SW 1271 (cell line): ENCODE data around the gene REXO1.
A peak's percentile ranks its signal among the peaks of the same experiment; 100 is the strongest.
"Not testable (repeated sequence)": the region's sequence is repeated elsewhere in the genome, so short reads cannot be mapped to it uniquely, and the experiment has no call there.

Experiments
- DNase-seq, 2 experiments: peaks; one replicate each; lab custom pipeline; 2025; lab: John Stamatoyannopoulos, UW

The REXO1 gene

DNA sequence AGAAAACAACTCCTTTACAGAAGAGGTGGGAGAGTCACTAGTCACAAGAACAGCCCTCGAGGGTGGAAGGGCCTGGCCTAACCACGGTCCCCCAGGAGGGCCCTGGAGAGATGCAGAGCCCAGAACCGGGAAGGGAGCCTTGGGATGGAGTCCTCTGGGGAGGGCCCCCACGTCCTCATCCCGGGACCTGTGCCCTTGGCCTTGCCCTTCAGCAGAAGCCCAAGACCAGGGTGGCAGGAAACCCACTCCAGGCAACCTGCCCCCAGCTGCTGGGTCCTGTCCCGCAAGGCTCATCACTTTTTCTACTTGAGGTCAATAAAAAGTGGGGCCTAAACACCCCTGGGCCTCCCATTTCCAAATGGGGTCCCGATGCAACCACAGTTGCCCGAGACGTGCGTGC, 33.9 kb downstream of the REXO1 start:
- no peak for DNase-seq

DNA sequence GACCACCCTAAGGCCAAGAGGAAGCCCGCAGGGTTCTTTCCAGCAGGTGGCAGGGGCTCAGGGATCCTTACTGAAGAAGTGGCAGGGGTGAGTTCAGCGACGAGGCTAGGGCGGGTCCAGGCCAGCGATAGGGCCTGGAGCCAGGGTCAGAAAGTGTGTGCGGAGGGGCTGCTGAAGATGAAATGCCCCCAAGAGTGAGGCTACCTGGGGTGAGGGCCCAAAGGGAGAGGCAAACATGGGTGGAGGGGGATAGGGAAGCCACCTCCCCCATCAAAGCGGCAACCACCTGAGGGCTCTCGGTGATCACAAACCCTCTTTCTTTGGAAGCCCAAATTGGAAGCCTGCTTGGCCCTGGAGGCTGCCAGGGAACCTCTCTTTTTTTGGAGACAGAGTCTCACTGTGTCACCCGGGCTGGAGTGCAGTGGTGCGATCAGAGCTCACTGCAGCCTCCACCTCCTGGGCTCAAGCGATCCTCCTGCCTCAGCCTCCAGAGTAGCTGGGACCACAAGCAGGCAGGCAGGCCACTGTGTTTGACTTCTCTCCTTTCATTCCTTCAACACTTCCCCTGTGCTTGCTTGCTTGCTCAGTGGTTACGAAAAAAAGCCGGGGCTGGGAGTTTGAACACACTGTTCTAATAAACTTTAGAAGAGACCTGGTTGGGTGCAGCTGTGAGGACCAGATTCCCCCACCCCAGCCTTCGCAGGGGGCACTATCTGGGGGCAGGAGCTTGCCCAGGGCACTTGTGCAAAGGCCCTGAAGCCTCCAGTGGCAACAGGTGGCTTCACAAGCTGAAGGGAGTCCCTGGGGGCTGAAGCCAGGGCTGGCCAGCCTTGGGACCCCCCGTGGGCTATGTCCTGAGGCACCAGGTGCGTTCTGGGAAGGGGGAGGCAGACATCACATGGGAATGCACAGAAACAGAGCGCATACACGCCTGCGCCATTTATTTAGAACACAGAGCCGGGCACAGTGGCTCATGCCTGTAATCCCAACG, 34.8 kb downstream of the REXO1 start:
- DNase-seq = no peak

- peak; percentile 97 to 98 for DNase-seq
Measured at GRCh38 chr19:1812426-1813191, 35.7 kb downstream of the REXO1 start.

- no peak for DNase-seq
Measured at GRCh38 chr19:1811942-1812425, 36.3 kb downstream of the REXO1 start, which contains the start of gene ATP8B3. Gene ATP8B3, minus strand, starts transcription at chr19:1812276. Its CDS starts 540 bp downstream, at chr19:1811736.

DNA sequence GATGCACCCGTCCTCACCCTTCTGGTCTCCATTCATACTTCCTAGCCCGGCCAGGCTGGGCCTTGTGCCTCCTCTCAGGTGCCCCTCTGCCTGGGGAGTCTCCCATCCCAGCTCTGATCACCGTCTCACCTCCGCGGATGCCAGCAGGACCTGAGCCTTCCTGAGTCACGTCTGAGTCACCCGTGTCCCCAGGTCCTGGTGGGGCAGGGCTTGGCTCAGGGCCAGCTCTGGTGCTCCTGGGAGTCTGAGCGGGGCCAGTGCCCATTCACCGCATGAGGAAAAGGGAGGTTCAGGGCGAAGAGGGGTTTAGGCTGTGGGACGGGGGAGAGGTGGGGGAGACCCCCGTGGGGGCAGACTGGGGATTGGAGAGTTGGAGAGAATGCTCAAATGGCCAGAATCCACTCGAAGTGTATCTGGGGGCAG, 36.8 kb downstream of the REXO1 start:
- peak; percentile 72 to 84 for DNase-seq

GRCh38 chr19:1810439-1811160, 37.7 kb downstream of the REXO1 start:
- DNase-seq = no peak

DNA sequence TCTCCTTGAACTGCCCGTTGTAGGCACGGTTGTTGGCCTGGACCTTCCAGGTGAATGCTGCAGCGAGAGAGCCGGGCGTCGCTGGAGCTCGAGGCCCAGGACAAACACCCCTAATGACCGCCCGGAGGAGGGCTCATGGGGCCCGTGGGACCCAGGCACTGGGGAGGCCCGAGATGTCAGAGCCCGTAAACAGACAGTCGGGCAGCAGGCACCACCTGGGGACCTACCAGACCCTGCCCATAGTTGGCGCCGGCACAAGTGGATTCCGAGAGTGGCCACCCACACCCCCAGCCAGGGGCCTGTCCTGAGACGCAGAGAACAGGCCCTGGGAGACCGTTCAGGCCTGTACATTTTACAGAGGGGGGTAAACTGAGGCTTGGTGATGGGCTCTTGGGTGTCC, 38.6 kb downstream of the REXO1 start:
- DNase-seq = no peak

DNA sequence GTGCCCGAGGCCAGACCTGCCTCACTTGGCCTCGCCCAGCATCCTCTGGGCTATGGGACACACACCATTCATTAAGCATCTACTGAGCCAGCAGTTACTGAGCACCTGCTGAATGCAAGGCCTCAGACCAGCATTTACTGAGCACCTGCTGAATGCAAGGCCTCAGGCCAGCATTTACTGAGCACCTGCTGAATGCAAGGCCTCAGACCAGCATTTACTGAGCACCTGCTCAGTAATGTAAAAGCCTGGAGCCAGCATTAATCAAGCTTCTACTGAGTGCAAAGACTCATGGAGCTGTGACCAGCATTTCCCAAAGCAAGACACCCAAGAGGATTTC, 39.9 kb downstream of the REXO1 start:
- DNase-seq = no peak

DNA sequence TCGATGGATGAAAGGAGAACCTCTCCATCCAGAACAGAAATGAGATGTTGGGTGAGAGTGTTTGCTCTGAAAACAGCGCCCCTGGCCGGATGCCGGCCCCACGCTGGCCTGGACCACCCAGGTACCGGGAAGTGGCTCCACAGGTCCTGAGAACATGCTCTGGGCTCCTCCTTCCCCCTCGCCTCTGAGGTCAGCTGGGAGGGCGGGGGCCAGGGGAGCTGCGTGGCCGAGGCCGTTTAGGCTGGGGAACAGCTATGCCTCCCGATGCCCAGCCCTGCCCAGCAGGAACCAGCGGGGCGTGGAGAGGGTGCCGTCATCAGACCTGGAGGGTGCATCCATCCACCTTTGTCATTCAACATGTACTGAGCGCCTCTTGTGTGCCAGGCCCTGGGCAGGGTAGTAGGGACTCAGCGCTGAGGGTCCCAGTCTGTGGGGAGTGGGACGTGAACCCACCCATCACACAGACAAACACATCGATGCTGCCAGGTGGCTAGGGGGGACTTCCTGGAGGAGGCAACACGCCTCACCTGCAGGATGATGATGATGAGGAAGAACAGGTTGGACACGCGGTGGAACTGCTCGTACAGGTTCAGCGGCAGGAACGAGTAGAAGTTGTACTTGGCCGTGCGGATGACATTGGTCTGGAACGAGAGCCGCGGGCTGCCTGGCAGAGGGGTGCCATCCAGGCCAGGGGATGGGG, 40.4 kb downstream of the REXO1 start:
- no peak for DNase-seq

DNA sequence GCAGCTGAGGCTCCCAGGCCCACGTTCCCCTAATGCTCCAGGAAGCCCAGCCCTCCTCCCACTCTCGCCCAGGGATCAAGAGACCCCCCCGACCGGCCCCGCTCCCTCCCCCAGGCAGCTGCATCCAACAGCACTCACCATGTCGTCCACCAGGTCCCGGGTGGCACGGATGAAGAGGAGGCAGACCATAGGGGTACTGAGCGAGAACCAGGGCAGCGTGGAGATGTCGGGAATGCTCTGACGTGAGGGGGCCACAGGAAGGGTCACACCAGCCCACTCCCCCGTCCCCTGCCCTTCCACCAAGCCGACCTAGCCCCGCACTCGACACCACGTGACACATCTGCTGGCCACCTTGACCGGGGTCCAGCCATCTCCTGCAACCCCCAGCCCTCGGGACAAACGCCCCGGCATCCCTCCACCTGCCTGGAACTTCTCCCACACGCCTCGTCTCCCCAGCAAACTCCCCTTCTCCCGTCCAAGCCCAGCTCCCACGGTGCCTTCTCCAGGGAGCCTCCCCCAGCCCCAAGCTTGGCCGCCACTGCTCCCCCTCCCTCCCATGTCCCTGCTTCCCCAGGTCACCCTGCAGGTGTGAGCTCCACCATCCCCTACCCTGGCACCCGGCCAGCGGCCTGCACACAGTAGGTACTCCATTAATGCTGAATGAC, 41.1 kb downstream of the REXO1 start:
- no peak for DNase-seq

DNA sequence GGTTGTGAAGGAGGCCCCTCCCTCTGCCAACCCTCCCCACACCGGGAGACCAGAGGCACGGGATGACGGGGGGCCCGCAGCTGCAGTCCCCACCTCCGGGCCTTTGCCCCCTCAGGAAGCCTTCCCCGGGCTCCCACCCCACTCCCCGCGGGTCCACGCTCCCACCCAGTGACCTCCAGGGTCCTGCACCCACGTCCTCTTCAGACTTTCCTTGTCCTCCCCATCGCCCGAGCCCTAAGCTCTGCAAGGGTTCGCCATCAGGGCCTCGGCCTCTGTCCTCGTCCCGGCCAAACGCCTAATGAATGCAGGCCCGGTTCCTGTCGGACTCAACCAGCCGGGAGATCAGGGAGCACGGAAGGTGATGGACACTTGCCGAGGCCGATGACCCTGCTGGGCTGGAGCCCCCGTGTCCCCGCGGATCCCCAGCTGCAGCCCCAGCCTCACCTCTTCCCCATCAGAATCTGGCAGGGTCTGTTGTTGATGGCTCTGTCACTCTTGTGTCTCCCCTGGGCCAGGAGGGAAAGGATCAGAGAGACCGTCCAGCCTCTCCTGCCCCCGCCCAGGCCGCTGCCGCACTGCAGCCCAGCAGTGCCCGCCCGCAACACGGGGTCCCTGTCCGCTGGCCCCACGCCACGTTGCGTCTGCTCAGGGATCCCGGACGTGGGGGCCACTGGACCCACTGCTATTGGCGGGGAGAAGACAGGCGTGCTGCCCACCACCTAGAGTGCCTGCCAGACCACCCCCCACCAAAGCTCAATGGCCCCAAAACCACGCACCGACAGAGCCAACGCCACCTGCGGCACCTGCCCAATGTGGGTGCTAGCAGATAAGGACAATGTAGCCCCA, 41.9 kb downstream of the REXO1 start:
- no peak for DNase-seq

- no peak for DNase-seq
Measured at GRCh38 chr19:1805401-1806183, 42.7 kb downstream of the REXO1 start.

DNA sequence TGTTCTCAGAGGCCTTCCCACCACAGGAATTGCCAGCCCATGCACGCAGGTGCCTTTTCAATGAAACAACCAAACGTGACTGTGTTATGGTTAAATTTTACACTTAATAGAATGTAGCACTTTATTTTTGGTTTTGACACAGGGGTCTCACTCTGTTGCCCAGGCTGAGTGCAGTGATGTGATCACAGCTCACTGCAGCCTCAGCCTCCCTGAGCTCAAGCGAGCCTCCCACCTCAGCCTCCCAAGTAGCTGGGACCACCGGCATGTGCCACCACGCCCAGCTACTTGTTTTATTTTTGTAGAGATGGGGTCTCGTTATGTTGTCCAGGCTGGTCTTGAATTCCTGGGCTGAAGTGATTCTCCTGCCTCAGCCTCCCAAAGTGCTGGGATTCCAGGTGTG, 43.4 kb downstream of the REXO1 start:
- DNase-seq = no peak

GRCh38 chr19:1799695-1800342, 48.5 kb downstream of the REXO1 start:
- DNase-seq = no peak

- DNase-seq = not testable (repeated sequence)
Measured at GRCh38 chr19:1797313-1797712, 51.0 kb downstream of the REXO1 start.

- no peak for DNase-seq
Measured at GRCh38 chr19:1796395-1797142, 51.7 kb downstream of the REXO1 start.

- DNase-seq = no peak
Measured at GRCh38 chr19:1794424-1795172, 53.7 kb downstream of the REXO1 start.
